GM12874 (cell line): ENCODE results near the gene FSTL3.

Experiments
- CTCF ChIP-seq: IDR thresholded peaks from 2 replicates; pipeline ENCODE4 v1.5.1; 2011; ENCODE audit warnings: low read depth, mild to moderate bottlenecking, control low read depth, low read length, moderate library complexity; ENCODE audit not compliant: insufficient read depth

FSTL3 gene

GRCh38 chr19:676339-677105, at the start of gene FSTL3:
Gene FSTL3 (plus strand): TSS chr19:676392. CDS start chr19:676424, 32 bp downstream.
- TF ChIP-seq CTCF = no peak

GRCh38 chr19:628168-628567, 48.0 kb upstream of the FSTL3 start:
- peak; percentile 44; the same call in 1 of the 2 replicates for TF ChIP-seq CTCF

GRCh38 chr19:629961-630714, 46.1 kb upstream of the FSTL3 start:
- TF ChIP-seq CTCF = no peak

- no peak for TF ChIP-seq CTCF
These were observed 43.6 kb upstream of the FSTL3 start for GRCh38 chr19:632579-633067.

GRCh38 chr19:633068-633785, 43.0 kb upstream of the FSTL3 start, which contains the start of gene POLRMT:
Gene POLRMT (minus strand): TSS chr19:633537. CDS start chr19:633512, 25 bp downstream.
- no peak for TF ChIP-seq CTCF

- no peak for TF ChIP-seq CTCF
These were observed 42.2 kb upstream of the FSTL3 start for GRCh38 chr19:633786-634639.
